ENCODE results near the gene ZRANB3.

ZRANB3 gene

GRCh38 chr2:135159191-135159590, 371.8 kb downstream of the ZRANB3 start:
- H3K9me2 ChIP-seq (replicated peaks; ENCODE audit: insufficient read depth, low read length): no peaks in the 10 kb centered on the region
- H2AFZ ChIP-seq (ENCODE audit: low read length): no peak overlapping the region
- no peaks in the 10 kb centered on the region for H4K20me1 ChIP-seq (ENCODE audit: insufficient read depth, low read length)
- no peaks in the 10 kb centered on the region for H3K79me2 ChIP-seq (ENCODE audit: low read length)
- peaks cover 3% of the 10 kb centered on the region; the same call in 1 of the 2 replicates for H3K36me3 ChIP-seq (replicated peaks; ENCODE audit: insufficient read depth, low read length)
- TF ChIP-seq CTCF (IDR thresholded peaks at IDR 0.05; ENCODE audit: low read length) (no peak), EZH2 (optimal IDR thresholded peaks at IDR 0.05; ENCODE audit: low read depth, low read length) (no peak), EZH2phosphoT487 (IDR thresholded peaks at IDR 0.05; ENCODE audit: low read length) (no peak)
- H3K4me2 ChIP-seq (ENCODE audit: low read depth, low read length): no peak overlapping the region
- H3K27ac ChIP-seq (ENCODE audit: low read length): no peak overlapping the region
- no peak overlapping the region for H3K4me3 ChIP-seq (ENCODE audit: low read length)
- no peak overlapping the region for H3K9ac ChIP-seq (ENCODE audit: low read length)
- no peak for DNase-seq
- no peaks in the 10 kb centered on the region for H3K9me3 ChIP-seq (replicated peaks; ENCODE audit: insufficient read depth, low read length)
- H3K27me3 ChIP-seq (replicated peaks; ENCODE audit: insufficient read depth, low read length): no peaks in the 10 kb centered on the region
- peaks cover 30% of the 10 kb centered on the region for H3F3A ChIP-seq (ENCODE audit: insufficient read depth, low read length)
- peaks cover 31% of the 10 kb centered on the region for H3K4me1 ChIP-seq (ENCODE audit: low read length)

- Histone ChIP-seq H3K4me2 (ENCODE audit: low read depth, low read length) (no peak overlapping the region), H3F3A (ENCODE audit: insufficient read depth, low read length) (peaks cover 16% of the 10 kb centered on the region), H3K4me3 (ENCODE audit: low read length) (no peak overlapping the region), H3K36me3 (replicated peaks; ENCODE audit: insufficient read depth, low read length) (peaks cover 3% of the 10 kb centered on the region; the same call in 1 of the 2 replicates), H3K9me2 (replicated peaks; ENCODE audit: insufficient read depth, low read length) (no peaks in the 10 kb centered on the region), H2AFZ (ENCODE audit: low read length) (no peak overlapping the region), H3K79me2 (ENCODE audit: low read length) (no peaks in the 10 kb centered on the region), H3K9me3 (replicated peaks; ENCODE audit: insufficient read depth, low read length) (no peaks in the 10 kb centered on the region), H3K4me1 (ENCODE audit: low read length) (peaks cover 23% of the 10 kb centered on the region), H4K20me1 (ENCODE audit: insufficient read depth, low read length) (no peaks in the 10 kb centered on the region), H3K27ac (ENCODE audit: low read length) (no peak overlapping the region), H3K9ac (ENCODE audit: low read length) (no peak overlapping the region), H3K27me3 (replicated peaks; ENCODE audit: insufficient read depth, low read length) (no peaks in the 10 kb centered on the region)
- no peak for DNase-seq
- TF ChIP-seq EZH2phosphoT487 (IDR thresholded peaks at IDR 0.05; ENCODE audit: low read length) (no peak), EZH2 (optimal IDR thresholded peaks at IDR 0.05; ENCODE audit: low read depth, low read length) (no peak), CTCF (IDR thresholded peaks at IDR 0.05; ENCODE audit: low read length) (no peak)
Observed at GRCh38 chr2:135157856-135158255, 373.2 kb downstream of the ZRANB3 start.

- no peak for DNase-seq
- H3K4me2 ChIP-seq (ENCODE audit: low read depth, low read length): 0 out of 2 replicates have a peak overlapping the region, but pooled peaks have one; percentile 1
- peaks cover 13% of the 10 kb centered on the region; the same call in 1 of the 2 replicates for H3K4me1 ChIP-seq (ENCODE audit: low read length)
- H3K9me2 ChIP-seq (replicated peaks; ENCODE audit: insufficient read depth, low read length): no peaks in the 10 kb centered on the region
- H3K9me3 ChIP-seq (replicated peaks; ENCODE audit: insufficient read depth, low read length): no peaks in the 10 kb centered on the region
- H2AFZ ChIP-seq (ENCODE audit: low read length): no peak overlapping the region
- no peaks in the 10 kb centered on the region for H3K27me3 ChIP-seq (replicated peaks; ENCODE audit: insufficient read depth, low read length)
- no peak overlapping the region for H3K4me3 ChIP-seq (ENCODE audit: low read length)
- TF ChIP-seq EZH2phosphoT487 (IDR thresholded peaks at IDR 0.05; ENCODE audit: low read length) (no peak), EZH2 (optimal IDR thresholded peaks at IDR 0.05; ENCODE audit: low read depth, low read length) (no peak), CTCF (IDR thresholded peaks at IDR 0.05; ENCODE audit: low read length) (no peak)
- no peaks in the 10 kb centered on the region for H3F3A ChIP-seq (ENCODE audit: insufficient read depth, low read length)
- no peaks in the 10 kb centered on the region for H4K20me1 ChIP-seq (ENCODE audit: insufficient read depth, low read length)
- H3K27ac ChIP-seq (ENCODE audit: low read length): no peak overlapping the region
- peaks cover 3% of the 10 kb centered on the region; the same call in 1 of the 2 replicates for H3K36me3 ChIP-seq (replicated peaks; ENCODE audit: insufficient read depth, low read length)
- H3K9ac ChIP-seq (ENCODE audit: low read length): no peak overlapping the region
- H3K79me2 ChIP-seq (ENCODE audit: low read length): no peaks in the 10 kb centered on the region
Observed at GRCh38 chr2:135154962-135155361, 376.1 kb downstream of the ZRANB3 start.

Data from MM.1S (cell line).